Activated CD8-positive, alpha-beta memory T cell treated with anti-CD3 and anti-CD28 coated beads for 36 hours (primary cell): ENCODE data around the gene NLGN4X. TPM values are rescaled to one million over a fixed set of nuclear protein-coding genes. Genes with fewer than 3 reads are reported as not detected.

Source experiments
- CTCF ChIA-PET: fragments of 350-600 bp; sonication (Branson Sonifier 250); formaldehyde crosslinking; loops from one replicate; lab custom pipeline; 2021; ENCODE audit warnings: antibody characterized with exemption; lab: Charles Lee
- POLR2A ChIA-PET: fragments of 350-600 bp; sonication (Branson Sonifier 250); formaldehyde crosslinking; loops from one replicate; lab custom pipeline; 2021; ENCODE audit warnings: antibody characterized with exemption; lab: Charles Lee
- total RNA-seq, 2 experiments: library from RNA; stranded (reverse); gene quantifications; one replicate each; pipeline ENCODE4 v1.2.3, GENCODE V29; 2021

NLGN4X gene
- total RNA-seq, 2 experiments from 2014 or later, result not detected

DNA sequence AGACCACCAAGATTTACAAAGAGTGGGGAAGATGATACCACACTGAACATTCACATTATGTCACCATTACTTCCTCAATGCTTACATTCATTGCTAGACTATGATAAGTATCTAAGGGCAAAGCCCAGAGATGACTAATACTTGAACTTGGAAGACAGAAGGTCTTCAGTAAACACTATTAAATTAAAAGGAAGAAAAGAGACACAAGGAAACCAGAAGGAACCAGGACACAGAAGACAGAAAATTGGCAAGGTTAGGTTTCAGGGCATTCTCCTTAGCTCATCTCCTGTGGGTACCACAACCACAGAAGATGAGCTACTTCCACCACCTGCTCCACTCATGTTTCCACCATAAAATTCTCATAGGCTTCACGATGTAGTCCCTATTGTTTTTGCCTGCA lies 64.9 kb downstream of the NLGN4X start:
- POLR2A ChIA-PET, result no interaction called here
- CTCF ChIA-PET, result no interaction called here

DNA sequence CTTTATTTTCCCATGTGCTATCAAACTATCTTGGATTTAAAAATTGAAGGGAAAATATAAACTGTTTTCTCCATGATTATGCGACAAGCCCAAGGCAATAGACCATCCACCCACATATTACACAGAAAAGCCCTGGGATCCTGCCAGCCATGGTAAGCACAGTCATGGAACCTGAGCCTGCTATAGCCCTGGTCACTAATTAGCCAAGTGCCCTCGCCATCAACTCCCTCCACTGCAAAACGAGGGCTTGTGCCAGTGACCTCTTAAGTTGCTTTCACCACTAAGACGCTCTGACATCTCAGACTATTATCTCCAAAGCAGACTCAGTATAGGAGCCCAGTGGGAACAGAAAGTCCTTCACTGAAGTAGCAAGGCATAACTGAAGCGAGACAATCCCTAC lies 69.2 kb downstream of the NLGN4X start:
- POLR2A ChIA-PET, result no interaction called here
- CTCF ChIA-PET, result no interaction called here

DNA sequence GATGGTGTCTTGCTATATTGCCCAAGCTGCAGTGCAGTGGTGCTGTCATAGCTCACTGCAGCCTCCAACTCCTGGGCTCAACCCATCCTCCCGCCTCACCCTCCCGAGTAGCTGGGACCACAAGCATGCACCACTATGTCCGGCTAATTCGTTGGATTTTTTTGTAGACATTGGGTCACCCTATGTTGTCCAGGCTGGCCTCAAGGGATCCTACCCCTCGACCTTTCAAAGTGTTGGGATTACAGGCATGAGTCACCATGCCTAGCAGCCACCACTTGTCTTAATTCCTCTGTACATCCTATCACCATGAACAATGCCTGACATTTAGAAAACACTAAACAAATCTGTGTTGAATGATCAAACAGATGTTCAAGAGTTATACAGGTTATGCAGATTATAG lies 76.7 kb downstream of the NLGN4X start:
- CTCF ChIA-PET, result no interaction called here
- POLR2A ChIA-PET, result no interaction called here

DNA sequence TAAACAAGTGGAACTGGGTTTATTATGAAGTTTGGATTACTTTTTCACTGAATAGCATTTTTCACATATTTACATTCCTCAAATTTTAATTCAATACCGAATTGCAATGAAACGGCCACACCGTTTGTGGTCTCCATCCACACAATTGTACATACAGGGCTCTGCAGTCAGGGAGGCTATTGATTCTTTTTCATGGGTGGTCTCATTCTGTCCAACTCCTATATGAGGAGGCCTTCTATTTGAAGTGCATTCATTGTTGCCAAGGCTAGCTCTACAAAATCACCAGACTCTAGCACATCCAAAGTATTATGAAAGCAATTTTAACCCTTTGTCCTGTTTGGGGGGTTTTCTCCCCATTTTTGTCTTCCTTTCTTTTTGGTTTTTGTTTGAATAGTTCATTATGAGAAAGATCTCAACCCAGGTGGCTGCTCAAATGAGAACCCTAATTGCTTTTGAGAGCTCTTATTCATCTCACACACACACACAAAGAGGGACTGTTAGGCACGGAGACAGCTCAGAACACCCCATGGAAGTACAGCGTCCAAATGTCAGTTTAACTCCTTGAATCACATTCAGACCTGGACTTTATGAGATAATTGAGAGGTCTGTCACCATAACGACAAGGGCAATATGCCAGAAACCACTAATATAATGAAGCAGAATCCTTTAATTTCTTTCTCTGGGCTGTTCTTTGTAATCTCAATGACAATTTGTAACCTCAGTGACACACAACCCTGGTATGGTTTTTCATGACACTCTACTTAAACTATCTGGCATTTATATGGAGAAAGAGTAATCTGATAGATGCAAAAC lies 79.4 kb downstream of the NLGN4X start:
- POLR2A ChIA-PET, result no interaction called here
- CTCF ChIA-PET, result interaction anchor here (0.5 kb wide), 1 partner anchor 97 kb away, joined by 5 read pairs; no protein-coding TSS in a partner anchor

DNA sequence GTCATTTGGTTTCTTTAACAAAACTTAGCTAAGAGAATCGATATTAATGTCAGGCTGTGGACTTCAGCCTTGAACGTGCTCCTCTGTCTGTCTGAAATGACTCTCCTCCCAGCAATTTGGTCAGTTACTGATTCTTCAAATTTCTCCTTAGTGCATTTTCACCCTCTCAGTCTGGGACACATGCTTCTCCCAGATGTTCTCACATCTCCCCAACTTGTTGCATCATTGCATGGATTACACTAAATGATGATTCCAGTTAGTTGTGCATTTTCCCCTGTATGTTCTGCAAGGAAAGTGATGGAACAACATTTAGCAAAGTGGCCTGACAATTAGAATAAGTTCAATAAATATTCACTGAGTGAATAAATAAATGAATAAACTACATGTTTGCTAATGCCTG lies 94.4 kb downstream of the NLGN4X start:
- ChIA-PET POLR2A (no interaction called here), CTCF (no interaction called here)

DNA sequence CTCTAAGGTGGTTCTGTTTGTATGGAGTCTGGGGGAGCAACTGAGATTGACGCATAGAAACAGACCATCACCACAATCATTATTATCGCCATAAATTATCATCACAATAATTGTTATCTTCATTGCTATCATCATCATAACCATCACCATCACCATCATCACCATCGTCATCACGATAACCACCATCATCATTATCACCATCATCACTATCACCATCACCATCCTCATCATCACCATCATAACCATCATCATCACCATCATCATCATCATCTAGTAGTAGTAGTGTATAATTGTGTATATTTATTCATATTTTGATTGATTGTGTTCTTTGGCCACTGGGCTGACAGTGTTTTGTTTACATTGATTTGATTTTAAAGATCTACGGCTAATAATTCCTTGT lies 95.7 kb downstream of the NLGN4X start:
- ChIA-PET CTCF (no interaction called here), POLR2A (no interaction called here)

DNA sequence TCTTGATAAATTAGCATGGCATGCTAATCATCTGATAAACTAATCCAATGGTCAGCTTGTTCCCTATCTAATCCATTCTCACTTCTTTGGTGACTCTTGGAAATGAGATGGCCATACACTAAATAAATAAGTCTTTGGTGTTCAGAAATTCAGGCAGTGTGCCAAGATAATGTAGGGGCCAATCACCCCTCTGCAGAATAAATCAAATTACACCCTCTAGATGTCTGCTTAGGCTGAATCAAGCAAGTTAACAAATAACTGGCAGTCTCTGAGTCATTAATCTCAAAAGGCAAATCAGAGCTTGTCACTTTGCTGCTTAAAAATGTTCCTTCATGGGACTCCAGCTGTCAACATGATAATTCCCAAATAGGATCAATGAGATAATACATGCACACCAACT lies 97.4 kb downstream of the NLGN4X start:
- POLR2A ChIA-PET, result no interaction called here

DNA sequence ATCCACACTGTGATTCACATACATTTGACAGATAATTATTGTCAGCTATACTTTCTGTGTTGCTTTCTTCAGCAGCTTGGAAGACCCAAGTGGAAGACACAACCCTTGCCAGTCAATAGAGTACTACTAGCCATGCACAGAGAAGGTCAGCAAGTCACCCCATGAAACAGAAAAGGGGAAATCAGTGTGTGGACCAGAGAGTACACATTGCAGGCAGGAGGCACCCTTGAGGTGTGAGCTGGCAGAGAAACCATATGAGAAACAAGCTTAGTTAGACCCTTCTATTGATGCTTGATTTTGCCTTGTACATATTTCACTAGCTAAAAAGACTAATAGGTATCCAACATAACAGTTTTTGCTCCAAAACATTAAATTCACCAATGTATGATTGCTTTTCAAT lies 99.5 kb downstream of the NLGN4X start:
- POLR2A ChIA-PET, result no interaction called here
- CTCF ChIA-PET, result no interaction called here

More for the DNA sequence above, 97.4 kb downstream of the NLGN4X start:
- CTCF ChIA-PET, result no interaction called here

DNA sequence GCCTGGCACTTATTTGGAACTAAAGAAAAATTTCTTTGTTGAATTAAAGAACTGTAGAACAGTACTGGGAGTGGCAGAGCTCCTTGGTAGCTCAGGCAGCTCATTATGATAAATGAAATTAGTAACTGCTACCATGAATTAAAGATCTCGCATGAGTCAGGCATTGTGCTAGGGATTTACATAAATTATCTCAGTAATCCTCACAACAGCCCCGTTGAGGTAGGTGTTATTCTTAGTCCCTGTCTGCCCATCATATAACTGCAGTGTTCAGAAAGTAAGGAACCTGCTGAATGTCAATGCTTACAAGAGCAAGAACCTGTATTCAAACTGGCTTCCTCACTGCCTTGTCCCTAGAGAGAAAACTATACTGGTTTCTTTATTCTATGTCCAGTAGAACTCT lies 108.3 kb downstream of the NLGN4X start:
- ChIA-PET CTCF (no interaction called here), POLR2A (no interaction called here)

DNA sequence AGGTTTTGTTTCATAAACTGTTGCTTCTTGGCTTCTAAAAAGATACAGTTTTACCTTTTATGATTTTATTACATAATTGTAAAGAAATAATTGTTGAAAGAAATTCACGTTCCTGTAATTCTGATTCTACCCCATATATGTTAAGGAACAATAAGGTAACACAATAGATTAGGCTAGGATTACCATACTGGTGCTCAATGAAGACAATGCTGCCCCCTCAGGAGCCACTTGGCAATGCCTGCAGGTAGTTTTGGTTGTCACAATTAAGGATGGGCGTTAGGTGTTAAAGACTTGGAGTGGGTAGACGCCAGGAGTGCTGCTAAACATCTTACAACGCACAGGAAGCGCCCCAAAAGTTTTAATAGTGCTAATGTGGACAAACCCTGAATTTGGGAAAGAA lies 133.2 kb downstream of the NLGN4X start:
- CTCF ChIA-PET, result no interaction called here
- POLR2A ChIA-PET, result no interaction called here

DNA sequence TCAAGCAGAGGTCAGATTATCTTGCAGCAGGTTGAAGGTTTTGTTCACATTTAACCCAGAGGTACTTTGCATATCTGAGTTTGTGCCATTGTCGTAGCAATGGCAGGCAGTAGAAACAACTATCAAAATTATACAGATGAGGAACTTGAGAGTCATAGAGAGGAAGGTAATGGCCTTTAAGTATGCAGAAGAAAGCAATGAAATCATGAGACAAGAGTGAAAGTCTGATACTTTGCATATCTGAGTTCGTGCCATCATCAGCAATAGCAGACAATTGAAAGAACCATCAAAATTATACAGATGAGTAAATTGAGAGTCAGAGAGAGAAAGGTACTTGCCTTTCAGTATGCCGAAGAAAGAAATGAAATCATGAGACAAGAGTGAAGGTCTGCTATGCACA lies 154.1 kb downstream of the NLGN4X start:
- POLR2A ChIA-PET, result no interaction called here
- CTCF ChIA-PET, result no interaction called here

DNA sequence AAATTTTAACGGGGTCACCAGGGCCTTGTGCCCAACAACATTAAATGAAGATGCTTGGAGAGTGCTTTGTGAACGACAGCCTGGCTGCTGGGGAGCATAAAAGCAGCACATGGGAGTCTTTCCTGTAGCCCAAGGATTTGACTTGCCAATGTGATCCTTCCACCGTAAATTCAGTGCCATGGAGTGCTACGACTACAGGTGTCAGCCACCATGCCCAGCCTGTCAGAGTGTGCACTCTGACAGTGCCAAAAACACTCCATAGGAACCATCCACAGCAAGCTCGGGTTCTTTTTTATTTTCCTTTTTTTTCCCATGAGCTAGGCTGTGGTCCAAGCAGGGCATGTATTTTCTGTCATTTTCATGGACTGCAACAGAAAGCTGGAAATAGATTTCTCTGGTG lies 156.9 kb downstream of the NLGN4X start:
- ChIA-PET CTCF (no interaction called here), POLR2A (no interaction called here)

DNA sequence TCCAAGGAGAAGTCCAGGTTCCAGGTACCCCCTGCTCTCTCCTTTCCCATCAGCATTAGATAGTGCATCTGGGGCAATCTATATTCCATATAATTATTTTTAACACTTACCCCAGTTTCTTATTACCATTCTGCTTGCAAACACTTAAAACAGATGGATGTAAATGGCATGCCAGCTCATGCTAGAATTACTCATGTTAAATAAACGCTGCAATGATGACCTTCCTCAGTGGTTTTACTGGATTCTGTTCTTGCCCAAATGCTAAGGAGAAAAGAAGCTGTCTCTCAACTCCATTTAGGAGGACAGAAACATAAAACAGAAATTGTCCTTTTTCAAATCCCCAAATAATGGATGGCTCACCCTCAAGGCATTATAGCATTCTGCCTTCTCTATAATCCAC lies 161.1 kb downstream of the NLGN4X start:
- ChIA-PET CTCF (no interaction called here), POLR2A (no interaction called here)

DNA sequence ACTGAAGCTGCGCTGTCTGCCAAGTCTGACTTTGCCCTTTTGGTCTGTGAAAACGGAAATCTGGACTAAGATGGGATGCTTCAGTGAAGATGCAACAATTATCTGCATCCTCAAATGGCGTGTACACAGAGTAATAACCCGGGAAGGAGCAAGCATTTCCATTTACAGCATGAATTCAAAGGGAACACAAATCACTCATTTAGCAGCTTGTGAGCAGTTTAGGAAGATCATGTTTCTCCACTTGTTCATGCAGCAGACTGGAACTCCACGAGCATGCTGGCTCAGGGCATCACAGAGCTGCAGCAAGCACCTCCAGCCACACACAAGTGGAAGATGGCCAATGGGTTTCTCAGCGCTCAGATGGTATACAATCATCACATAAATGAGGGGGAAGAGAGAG lies 175.5 kb downstream of the NLGN4X start:
- CTCF ChIA-PET, result no interaction called here
- POLR2A ChIA-PET, result no interaction called here

DNA sequence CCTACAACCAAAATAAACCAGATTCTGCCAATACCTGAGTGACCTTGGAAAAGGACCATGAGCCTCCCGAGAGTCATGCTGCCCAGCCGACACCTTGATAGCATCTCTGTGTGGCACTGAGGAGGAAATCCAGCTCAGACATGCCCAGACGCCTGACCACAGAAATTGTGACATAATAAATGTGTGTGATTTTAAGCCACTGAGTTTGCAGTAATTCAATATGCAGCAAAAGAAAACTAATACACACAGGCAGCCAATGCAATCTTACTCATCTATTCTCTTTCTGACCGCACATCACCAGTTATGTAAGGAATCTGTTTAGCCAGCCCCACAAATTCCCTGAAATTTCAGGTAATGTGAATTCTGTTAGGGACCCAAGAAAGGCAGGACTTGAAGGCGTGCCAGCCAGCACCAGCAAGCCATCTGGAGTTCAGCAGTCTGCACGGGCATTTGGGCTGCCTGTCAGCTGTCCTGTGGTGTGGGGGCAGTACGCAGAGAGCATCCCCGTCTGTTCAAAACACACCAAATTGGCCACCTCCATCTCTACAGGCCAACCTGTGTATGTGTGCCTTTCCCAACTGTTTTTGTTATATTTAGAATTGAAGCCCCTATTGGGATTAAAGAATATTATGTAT lies 176.4 kb downstream of the NLGN4X start:
- ChIA-PET POLR2A (no interaction called here), CTCF (no interaction called here)

DNA sequence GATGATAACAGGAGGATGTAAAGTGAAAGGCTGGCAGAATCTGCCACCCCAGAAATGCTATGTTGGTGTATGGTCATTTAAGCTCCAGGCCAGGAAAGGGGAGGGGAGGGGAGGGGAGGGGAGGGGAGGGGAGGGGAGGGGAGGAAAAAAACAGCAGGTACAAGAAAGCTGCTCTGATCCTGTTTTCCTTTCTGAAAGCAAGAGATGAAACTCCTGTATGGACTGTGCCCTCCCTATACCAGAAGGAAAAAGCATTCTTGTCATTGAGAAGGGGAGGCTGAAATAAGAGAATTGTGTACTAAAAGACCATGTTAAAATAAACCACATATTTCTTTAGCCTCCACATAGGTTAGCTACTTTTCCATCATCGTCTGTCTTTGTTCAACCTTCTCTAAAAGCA lies 179.5 kb downstream of the NLGN4X start:
- ChIA-PET POLR2A (no interaction called here), CTCF (no interaction called here)

DNA sequence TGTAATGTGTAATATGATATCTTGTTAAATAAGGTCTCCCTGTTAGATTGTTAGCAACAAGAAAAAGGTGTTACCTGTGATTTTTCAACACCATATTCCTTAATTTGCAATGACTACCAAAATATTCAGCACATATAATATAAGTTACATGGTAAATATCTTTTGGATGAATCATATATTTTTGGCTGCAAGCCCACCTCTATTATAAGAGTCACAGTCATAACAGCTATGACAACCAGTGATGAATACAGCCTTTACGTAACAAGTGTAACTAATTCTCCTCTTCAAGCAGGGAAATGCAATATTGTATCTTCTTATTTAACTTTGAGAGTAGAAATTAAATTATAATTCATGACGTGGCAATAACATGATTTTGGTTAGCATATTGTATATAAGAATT lies 187.0 kb downstream of the NLGN4X start:
- POLR2A ChIA-PET, result no interaction called here
- CTCF ChIA-PET, result no interaction called here

DNA sequence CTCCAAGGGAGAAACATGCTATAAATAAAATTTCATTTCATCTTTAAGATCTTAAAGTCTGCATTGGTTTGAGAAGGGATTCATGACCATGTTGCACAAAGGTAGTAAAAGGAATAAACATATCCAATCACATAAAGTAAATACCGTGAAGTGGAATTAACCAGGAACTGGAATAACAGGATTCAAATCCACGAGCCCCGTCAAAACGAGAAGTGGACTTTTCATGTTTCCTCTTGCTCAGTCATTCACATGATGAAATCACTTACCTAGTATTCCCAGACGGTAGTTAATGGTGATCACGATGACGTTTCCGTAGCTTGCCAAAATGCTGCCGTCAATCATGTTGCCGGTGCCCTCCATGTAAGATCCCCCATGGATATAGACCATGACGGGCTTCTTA lies 199.7 kb downstream of the NLGN4X start:
- ChIA-PET CTCF (no interaction called here), POLR2A (no interaction called here)

DNA sequence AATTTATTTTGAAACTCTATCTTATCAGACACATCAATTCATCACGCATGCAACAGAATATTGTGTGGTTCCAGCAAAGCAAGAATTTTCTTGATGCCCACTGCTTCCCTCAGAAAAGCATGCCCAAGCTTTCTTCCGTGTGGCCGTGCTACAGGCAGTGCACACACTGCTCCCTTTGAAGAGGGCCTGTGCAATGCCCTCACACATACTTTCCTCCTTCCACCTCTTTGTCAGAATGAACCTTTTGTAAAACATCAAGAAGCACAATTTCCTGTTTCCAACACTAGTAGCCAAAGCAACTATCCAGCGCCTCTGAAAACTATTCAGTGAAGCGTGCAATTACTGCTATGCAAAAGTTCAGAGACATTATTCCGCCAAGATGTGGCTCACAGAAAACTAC lies 201.7 kb downstream of the NLGN4X start:
- POLR2A ChIA-PET, result no interaction called here
- CTCF ChIA-PET, result no interaction called here

DNA sequence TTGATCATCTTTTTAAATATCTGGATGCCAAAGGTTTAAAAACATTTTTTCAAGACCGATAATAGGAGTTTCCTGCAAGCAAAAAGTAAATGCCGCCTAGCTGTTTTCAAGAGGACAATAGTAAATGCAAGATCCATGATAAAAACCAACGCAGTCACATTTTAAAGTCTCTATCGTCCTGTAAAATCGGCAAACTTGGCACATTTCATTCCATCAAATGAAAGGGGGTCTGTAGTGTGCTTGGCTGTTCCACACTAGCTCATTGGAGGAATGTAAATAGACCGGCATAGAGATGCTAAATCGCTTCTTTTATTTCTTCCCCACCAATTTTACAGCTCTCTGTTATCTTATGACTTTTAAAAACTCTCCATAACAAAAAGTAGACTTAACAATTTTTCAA lies 202.2 kb downstream of the NLGN4X start:
- ChIA-PET POLR2A (no interaction called here), CTCF (no interaction called here)

DNA sequence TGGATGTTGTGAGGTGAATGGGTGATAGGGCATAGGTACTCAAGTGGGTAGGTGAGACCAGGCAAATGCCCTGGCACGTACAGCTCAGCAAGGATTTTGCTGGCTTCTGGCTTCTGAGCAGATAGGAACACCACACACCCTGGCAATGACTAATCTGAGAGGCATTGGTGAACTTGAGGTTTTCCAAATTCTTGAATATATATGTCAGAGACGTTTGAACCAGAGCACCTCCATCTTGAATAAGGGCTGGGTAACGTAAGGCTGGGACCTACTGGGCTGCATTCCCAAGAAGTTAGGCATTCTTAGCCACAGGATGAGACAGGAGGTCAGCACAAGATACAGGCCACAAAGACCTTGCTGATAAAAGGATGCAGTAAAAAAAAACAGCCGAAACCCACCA lies 204.5 kb downstream of the NLGN4X start:
- POLR2A ChIA-PET, result no interaction called here
- CTCF ChIA-PET, result no interaction called here
